GM18499 (cell line): ENCODE measurements around the gene TIMM23.
"Not testable (repeated sequence)": the region's sequence is repeated elsewhere in the genome, so short reads cannot be mapped to it uniquely, and the experiment has no call there.

Source experiments
- ATAC-seq: cut with Tn5 transposase; IDR thresholded peaks from one replicate; pipeline ENCODE4 v1.9.1; 2021; ENCODE audit warnings: moderate number of reproducible peaks; ENCODE audit not compliant: insufficient read depth, unreplicated experiment

TIMM23 gene

DNA sequence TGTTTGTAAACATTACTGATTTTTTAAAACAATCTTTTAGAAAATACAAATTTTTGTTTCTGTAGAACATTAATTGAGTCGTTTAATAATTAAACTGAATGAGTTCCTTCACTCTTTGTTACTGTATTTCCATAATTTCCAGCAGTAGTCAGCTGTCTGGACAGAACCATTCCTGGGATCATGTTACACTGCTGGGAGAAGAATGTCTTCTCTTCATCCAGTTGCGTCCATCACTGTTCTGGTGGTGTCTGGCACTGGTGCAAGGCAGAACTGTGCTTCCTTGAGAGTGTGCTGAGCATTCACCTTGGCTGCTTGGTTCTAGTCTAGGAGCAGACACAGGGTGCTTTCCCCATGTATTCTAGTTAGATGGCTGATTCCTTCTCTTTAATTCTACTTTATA is 12.2 kb downstream of the TIMM23 start:
- ATAC-seq, result not testable (repeated sequence)

DNA sequence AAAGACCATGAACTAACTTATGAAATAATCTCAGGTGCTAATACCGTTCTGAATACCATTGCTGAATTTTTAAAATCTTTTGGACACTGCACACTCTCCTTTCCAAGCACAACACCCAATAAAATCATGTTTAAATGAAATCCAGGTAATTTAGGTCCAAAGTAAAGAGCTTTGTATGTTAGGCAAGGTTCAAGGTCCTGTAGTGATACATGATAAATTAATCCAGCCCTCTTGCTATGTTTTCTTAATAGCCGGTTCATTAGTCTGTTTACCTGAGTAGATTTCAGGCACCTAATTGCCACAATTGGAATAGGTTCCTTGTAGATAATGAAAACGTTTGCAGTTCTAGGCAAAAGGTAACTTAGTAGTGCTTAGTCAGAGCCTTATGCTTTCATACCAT is 13.3 kb downstream of the TIMM23 start:
- not testable (repeated sequence) for ATAC-seq

DNA sequence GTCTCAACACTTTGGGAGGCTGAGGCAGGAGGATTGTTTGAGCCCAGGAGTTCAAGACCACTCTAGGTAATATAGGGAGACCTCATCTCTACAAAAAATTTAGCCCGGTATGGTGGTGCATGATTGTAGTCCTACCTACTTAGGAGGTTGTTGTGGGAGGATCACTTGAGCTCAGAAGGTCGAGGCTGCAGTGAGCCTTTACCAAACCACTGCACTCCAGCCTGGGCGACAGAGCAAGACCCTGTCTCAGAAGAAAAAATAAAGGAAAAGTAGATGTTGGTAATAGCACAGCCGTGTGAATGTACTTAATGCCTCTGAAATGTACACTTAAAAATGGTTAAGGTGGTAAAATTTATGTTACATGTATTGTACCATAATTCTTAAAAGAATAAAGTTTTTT is 25.3 kb downstream of the TIMM23 start:
- ATAC-seq, result no peak

DNA sequence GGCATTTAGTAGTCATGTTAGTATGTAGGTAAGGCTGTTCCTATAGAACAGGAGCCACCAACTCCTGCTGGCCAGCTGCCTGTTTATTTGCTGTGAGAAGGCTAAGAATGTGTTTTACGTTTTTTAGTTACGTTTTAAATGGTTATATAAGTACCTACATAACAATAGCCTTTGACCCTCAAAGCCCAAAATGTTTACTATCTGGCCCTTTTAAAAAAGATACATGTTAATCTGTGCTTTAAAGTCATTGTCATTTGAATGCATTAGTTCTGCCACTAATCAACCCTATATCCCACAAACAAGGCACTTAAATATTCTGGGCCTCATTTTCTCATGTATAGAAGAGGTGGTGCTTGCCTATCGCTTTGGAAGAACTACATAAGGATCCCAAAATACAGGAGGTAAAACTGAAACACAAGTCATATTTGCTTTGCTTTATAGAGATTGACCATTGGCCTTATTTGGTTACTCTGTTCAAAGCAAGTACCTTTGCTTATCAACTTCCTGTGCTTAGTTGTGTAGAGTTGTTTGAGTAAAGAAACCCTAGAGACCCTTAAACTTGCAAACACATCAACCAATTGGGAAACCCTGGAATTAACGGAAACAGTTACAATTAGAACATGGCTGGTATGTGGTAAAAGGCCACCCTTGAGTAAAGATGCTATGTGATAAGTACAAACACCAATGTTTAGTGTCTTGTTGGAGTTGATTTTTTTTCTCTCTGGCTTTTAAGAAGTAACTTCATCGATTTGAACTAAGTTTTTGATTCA is 25.9 kb downstream of the TIMM23 start:
- no peak for ATAC-seq

DNA sequence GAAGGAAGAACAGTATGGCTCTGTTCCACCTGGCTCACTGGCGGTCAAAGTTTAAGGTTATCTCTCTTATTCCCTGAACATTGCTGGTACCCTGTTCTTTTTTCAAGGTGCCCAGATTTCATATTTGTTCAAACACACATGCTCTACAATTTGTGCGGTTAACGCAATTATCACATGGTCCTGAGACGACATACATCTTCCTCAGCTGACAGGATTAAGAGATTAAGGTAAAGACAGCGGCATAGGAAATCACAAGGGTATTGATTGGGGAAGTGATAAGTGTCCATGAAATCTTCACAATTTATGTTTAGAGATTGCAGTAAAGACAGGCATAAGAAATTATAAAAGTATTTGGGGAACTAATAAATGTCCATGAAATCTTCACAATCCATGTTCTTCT is 27.7 kb downstream of the TIMM23 start:
- ATAC-seq, result not testable (repeated sequence)

DNA sequence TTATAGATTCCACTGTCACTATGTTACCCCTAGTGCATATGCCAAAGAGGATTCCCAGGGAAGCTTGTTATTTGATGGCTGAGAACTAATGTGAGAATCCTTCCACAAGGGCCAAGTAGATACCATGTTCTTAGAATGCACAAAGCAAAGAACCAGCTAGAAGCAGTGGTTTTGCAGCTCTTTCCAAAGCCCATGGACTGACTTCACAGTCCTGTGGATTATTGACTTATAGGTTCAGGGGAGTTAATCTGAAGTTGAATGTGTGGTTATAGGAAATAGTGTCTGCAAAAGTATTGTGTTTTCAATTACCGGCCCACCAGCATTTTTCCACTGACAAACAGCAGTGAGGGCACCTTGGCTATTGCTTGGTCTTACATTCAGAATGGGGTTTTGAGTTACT is 28.2 kb downstream of the TIMM23 start:
- no peak for ATAC-seq

DNA sequence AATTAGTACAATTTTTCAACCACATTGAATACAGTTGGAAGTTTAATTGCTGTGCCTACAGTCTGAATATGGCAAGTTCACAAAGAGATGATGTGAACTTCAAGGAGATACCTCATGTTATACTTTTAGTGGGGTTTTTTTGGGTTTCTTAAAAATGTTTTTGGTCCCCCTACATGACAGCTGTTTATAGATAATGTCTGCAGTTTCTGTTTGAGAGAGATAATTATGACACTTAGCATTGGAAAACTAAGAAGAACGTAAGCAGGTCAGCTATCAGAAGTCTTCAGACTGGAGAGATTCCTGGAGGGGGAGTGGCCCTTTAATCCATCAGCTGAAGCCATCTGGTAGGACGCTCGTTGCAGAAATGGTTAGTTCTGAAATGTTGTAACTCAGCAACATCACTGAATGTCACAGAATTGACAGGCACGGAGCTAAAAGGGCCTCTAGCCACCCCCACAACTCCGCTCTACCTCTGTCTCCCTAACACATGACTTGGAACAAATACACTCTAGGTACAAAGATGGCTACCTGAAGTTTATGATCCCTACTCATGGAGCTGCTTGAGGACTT is 29.0 kb downstream of the TIMM23 start:
- no peak for ATAC-seq

DNA sequence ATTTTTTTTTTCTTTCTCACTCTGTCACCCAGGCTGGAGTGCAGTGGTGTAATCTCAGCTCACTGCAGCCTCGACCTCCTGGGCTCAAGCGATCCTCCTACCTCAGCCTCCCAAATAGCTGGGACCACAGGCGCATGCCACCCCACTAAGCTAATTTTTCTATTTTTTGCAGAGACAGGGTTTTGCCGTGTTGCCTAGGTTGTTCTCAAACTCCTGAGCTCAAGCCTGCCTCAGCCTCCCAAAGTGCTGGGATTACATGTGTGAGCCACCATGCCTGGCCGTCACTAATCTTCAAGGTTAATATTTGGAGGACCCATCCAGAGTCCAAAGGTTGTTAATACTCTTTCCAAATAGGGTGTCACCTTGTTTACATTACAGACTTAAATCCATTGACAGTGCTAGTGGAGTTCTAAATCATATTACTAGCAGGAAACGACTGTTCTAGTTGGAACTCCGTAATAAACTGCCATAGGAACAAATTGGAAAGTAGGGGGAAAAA is 29.9 kb downstream of the TIMM23 start:
- ATAC-seq, result not testable (repeated sequence)

DNA sequence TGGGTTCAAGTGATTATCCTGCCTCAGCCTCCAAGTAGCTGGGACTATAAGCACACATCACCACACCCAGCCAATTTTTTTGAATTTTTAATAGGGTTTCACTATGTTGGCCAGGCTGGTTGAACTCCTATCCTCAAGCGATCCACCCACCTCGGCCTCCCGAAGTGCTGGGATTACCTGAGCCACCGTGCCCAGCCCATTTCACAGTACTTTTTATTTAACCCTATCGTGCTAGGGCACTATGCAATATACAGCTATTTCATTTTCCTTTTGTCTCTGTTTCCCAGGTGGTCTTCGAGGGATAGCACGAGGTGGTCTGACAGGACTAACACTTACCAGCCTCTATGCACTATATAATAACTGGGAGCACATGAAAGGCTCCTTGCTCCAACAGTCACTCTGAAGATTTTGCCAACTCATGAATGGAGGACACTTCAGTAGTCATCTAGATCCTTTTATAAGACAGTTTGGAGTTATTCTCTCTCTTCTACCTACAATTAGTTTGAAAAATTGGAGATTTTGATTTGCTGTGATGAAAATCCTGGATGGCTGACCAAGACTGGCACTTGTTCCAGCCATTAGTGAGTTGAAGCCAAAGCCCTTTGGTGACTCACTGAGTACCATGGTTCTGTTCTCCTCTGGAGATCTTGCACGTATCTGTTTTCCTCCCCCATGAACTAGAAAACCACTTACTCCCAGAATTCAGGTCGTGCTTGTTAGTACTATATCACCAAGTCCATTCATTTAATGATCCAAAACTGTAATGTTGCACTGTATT is 30.8 kb downstream of the TIMM23 start:
- no peak for ATAC-seq

DNA sequence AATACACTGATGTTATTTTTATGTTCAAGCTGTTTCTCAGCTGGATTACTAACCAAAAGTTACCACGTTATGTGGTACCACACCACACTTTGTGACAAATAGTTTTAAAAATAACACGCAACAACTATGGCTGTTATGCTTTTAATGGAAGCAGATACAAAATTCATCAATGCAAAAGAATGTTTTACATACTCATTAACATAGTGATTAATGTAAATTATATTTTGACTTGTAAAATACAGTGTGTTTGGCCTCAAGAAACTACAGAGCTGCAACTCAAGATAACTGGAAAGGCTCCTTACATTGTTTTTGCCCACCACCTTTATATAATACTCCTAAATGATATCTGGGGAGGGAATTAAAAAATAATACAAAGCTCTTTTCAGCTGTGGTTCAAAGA is 32.7 kb downstream of the TIMM23 start:
- ATAC-seq, result no peak

DNA sequence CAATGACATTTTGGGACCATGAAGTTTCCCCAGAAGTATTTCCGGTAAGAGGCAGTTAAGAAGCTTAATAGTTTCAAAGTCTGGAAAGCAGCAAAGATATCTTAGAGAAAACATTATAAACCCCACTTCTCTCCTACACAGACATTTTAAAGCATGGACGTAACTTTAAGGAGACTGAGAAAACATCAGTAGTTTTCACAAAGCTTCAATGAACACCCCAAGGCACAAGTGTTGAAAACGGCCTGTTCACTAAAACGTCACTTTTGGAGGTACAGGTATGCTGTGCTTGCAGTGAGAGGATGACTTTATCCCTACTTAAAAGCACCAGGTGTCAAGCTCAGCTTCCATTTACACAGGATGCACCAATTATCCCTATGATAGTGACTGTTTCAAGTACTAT is 33.1 kb downstream of the TIMM23 start:
- ATAC-seq, result no peak

DNA sequence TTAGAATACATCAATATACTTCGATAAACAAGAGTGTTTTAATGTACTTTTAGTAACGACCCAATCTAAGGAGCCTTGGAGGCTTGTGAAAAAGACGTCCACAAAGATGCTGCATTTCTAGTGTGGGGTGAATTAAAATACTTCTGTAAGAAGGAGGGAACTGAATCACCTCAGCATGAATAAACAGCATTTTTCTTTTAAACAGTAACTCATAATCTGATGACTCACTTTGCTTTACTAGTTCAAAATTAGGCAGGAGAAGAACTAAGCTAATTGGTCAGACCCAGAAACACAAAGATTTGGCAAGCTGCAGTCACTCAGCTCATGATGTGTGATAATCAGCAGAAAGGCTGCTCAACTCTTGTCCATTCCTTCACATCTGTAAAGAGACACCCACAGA is 33.9 kb downstream of the TIMM23 start:
- no peak for ATAC-seq

DNA sequence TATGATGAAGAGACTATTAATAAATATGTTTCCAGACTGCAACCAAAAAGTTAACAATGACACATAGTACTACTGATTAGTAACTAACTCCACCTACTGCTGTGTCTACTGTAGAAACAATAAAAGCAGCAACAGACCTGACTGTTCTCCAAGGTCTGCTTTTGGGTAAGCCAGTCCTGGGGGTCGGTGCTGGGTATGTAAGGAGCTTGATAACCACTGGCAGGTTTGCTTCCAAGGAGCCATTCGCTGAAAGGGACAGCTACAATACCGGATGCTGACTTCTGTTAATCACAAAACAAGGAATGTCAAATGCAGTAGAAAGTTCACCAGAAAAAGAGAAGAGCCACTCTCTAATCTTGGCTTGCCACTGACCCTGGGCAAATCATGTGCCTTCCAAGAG is 40.5 kb downstream of the TIMM23 start:
- ATAC-seq, result no peak

DNA sequence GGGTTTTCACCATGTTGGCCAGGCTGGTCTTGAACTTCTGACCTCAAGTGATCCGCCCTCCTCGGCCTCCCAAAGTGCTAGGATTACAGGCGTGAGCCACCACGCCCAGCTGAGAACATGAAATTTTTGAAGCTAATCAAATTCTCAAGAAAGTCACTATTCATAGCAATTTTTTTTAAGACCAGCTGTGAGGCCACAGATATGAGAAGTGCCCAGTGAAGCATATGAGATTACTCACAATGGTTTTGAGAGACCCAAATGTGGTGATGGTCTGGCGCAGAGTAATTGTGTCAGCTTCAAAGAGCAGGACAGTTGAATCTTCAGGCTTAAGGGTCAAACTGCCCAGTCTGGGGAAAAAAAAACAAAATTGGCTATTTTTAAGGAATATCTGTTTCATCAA is 41.9 kb downstream of the TIMM23 start:
- ATAC-seq, result no peak

DNA sequence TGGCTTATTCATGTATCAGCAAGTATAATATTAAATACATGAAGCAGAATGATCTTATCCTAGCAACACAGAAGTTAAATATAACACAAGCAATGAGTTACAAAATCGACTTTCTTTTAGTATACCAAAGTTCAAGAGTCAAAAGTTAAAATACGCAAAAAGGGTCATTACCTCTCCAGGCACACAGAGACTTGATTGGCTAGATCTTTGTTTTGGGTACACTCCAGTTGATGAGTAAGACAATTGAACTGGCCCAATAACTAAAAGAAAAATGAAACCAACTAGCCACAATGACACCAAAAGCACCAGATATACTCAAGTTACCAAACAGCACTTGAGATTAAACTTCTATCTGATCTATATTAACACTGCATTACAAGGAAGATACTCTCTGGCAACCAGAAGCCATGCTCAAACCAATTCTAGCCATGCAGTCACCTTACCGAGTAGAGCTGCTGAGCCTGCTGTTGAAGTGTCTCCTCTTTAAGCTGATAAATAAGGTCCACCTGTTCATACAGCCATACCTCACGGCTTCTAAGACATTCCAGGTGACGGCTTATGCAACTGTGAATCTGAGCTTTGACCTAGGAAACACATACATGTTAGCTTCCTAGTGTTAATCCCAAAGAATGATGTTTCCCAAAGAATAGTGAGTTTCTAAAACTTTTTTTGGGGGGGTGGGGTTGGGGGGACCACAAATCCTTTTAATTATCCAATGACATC is 42.6 kb downstream of the TIMM23 start:
- no peak for ATAC-seq

DNA sequence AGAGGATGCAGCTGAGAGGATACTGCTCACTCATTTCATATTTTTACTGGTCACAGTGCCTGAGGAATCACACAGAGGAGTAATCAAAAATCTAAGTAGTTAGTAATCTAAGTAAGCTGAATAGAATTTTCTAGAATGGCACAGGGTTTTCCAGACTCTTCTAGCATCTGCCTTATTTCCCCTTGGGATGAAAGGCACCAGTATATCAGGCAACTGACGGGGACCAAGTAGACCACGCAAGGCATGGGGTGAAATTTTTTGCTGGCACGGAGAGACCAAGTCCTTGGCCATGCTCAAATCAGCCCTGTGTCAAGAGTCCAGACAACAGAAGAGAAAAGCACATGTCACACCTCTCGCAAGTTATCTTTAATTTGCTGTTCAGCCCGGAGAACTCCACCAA is 43.9 kb downstream of the TIMM23 start:
- no peak for ATAC-seq

DNA sequence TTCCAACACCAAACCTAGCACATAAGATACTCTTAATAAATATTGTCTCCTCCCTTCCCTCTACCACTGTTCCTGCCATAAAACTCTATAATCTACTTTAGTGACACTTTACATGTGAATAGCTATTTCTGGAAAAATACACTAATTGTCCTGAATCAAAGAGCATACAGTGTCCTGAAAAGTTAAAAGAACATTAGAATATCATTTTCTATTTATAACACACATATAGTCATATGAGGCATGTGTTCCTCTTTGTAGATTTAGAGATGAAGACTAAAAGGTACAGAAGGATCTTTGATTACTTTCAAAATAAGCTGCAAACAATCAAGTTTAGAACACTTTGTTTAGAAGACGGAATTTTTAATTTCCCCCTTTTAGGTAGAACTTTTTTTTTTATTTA is 44.5 kb downstream of the TIMM23 start:
- no peak for ATAC-seq

DNA sequence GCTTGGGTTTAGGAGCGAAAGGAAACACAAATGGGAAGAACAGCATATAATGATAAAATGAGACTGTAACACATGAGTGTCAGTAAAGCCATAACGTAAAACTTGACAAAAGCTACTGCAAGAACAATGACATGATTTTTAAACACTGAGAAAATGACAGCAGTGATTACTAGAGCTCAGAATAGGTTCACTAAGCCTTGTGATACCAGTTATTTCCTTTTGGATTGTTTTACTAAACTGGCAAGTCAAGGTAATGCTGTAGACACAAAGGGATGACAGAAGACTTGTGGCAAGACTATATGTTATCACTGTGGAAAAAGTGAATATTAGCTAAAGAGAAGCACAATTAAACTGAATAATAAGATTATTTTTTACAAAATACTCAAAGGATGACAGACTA is 45.4 kb downstream of the TIMM23 start:
- ATAC-seq, result no peak

DNA sequence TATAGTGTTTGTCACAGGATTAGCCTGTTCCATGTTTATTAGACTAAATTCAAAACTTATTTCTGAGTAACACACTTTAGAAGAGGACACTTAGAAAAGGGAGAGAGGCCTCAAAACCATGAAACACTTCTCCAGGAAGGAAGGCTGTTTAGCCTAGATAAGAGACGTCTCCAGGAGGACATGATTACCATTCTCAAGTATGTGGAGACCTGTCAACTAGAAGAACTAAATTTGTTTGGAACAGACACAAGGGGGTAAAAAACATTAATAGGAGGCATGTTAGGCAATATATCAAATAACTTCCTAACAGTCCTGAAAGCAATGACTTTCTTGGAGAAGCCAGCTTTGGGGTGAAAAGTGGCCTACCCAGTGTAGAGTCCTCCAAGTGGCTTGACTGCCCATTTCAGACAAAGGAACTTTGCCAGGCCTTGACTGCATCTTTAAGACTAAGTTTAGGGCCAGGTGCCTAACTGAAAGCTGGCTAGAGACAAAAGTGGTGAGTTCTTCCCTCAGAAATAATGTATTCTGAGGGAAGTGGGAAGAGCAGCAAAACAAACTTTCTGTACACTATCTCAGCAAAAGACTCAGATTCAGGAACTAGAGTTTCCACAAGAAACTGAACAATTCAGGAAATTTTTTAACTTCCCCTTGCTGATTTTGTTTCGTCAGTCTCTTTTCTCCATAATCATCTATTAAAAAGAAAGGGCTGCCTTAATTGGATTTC is 46.3 kb downstream of the TIMM23 start:
- no peak for ATAC-seq

DNA sequence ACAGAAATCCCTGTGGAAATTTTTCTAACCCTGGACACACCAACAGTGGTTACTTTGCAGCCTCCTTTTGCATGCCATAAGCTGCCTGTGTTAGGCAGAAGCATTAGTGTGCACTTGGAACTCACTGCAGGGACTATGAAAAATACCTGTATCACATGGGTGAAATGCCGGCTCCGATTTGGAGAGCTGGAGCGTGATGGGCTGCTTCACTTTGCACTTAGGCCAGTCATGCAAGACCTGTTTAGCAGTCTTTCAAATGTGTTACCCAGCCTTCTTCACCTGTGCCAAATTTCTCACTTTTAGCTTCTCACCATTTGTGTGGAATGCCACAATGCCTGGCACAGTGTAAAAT is 46.9 kb downstream of the TIMM23 start:
- no peak for ATAC-seq
